A549 (cell line): ENCODE data around the gene BNC1.

Experiments
- BHLHE40 ChIP-seq: IDR thresholded peaks from 2 replicates; pipeline ENCODE4 v1.6.1; 2012; ENCODE audit warnings: low read depth, low read length, inconsistent platforms
- CHD2 ChIP-seq: fragments of 150-350 bp; IDR thresholded peaks from 2 replicates; pipeline ENCODE4 v1.6.1; 2014; ENCODE audit warnings: low read length; ENCODE audit not compliant: partially characterized antibody
- CTCF ChIP-seq: fragments of >200 bp; sonication (Bioruptor Twin); formaldehyde crosslinking; IDR thresholded peaks from 3 replicates; pipeline ENCODE4 v1.5.1; 2016
- KDM1A ChIP-seq: fragments of 200-600 bp; sonication (generic); IDR thresholded peaks from 2 replicates; pipeline ENCODE4 v1.6.1; 2016; ENCODE audit warnings: low read depth, mild to moderate bottlenecking
- MAX ChIP-seq: IDR thresholded peaks from 2 replicates; pipeline ENCODE4 v1.6.1; 2012
- POLR2A ChIP-seq: IDR thresholded peaks from 2 replicates; pipeline ENCODE4 v1.6.1; 2012; ENCODE audit warnings: mild to moderate bottlenecking, low read length
- SMC3 ChIP-seq: fragments of >200 bp; sonication (Bioruptor Twin); formaldehyde crosslinking; IDR thresholded peaks from 3 replicates; pipeline ENCODE4 v1.6.1; 2018; ENCODE audit warnings: inconsistent platforms

- no peak for TF ChIP-seq BHLHE40
- no peak for TF ChIP-seq MAX
- no peak for TF ChIP-seq POLR2A
- TF ChIP-seq SMC3: no peak
- TF ChIP-seq CTCF: no peak
- TF ChIP-seq CHD2: no peak
- no peak for TF ChIP-seq KDM1A
Observed at GRCh38 chr15:83320404-83320803, 35.9 kb upstream of the BNC1 start.
